ENCODE data around the gene CARNS1. TPM values are rescaled to one million over a fixed set of nuclear protein-coding genes. Genes with fewer than 3 reads are reported as not detected.

CARNS1 gene
- total and polyA plus RNA-seq, 9 donors, result 29.2 to 80.7 (median 56.4) TPM

- Histone ChIP-seq H3K36me3 (ENCODE audit: control insufficient read depth, insufficient read depth, low read length) (peaks cover 62% of the 10 kb centered on the region), H3K27me3 (ENCODE audit: control insufficient read depth, insufficient read depth, low read length) (no peaks in the 10 kb centered on the region), H3K4me1 (ENCODE audit: control insufficient read depth, insufficient read depth, low read length) (peaks cover 19% of the 10 kb centered on the region), H3K9me3 (replicated peaks; ENCODE audit: control insufficient read depth, low read depth, low read length) (no peaks in the 10 kb centered on the region), H3K4me3 (ENCODE audit: low read length) (peak overlapping the region; percentile 98), H3K27ac (ENCODE audit: low read length) (peak overlapping the region; percentile 83)
- no peak for DNase-seq
- WGBS (ENCODE audit: insufficient coverage), result 54% methylated on average over 10 of the region's 12 CpGs
Observed at GRCh38 chr11:67429038-67429668, 13.7 kb downstream of the CARNS1 start.

DNA sequence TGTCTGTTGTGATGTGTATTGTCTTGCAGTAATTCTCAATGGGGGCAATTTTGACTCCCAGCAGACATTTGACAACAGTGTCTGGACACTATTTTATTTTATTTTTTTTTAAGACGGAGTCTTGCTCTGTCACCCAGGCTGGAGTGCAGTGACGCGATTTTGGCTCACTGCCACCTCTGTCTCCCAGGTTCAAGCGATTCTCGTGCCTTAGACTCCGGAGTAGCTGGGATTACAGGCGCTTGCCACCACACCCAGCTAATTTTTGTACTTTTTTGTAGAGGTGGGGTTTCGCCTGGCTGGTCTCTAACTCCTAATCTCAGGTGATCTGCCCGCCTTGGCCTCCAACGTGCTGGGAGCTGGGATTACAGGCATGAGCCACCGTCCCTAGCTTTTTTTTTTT, 14.2 kb downstream of the CARNS1 start:
- Histone ChIP-seq H3K36me3 (ENCODE audit: control insufficient read depth, insufficient read depth, low read length) (peaks cover 62% of the 10 kb centered on the region), H3K9me3 (replicated peaks; ENCODE audit: control insufficient read depth, low read depth, low read length) (no peaks in the 10 kb centered on the region), H3K4me1 (ENCODE audit: control insufficient read depth, insufficient read depth, low read length) (peaks cover 16% of the 10 kb centered on the region), H3K4me3 (ENCODE audit: low read length) (no peak overlapping the region), H3K27ac (ENCODE audit: low read length) (no peak overlapping the region), H3K27me3 (ENCODE audit: control insufficient read depth, insufficient read depth, low read length) (no peaks in the 10 kb centered on the region)
- WGBS (ENCODE audit: insufficient coverage), result 80% methylated on average over 7 of the region's 11 CpGs
- no peak for DNase-seq

DNA sequence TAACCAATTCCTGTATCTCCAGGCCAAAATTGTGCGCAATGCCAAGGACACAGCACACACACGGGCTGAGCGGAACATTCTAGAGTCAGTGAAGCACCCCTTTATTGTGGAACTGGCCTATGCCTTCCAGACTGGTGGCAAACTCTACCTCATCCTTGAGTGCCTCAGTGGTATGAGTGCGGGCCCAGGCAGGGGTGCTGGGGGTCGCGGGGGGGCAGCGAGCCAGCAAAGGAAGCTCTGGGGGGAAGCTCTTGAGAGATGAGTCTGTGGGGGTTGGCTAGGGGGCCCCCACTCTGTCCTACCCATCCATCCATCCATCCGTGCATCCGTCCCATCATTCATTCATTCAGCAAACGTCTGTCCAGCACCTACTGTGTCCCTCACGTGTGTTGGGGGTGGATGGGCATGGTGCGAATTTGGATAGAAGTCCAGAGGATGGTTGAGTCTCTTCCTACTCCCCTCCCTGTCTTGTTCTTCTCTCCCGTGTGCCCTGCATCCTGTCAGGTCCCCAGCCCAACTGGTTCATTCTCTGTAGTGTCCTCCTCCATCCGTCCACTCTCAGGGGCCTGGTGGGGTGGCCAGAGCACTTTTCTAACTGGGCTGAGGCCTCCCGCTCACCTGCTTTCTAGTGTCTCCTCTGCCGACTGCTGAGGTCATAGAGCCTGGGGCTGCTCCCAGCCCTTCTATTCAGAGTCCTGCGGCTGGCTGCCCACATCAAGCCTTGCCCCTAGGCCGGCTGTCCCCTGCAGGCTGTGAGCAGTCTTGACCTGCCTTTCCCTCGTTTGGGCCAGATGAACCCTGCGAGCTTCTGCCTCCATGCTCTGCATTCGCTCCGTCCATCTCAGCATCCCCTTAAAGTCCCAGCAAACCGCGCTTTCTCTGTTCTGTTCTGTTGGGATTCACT, 16.1 kb downstream of the CARNS1 start:
- WGBS (ENCODE audit: insufficient coverage), result 93% methylated on average over 17 of the region's 24 CpGs
- Histone ChIP-seq H3K27ac (ENCODE audit: low read length) (no peak overlapping the region), H3K36me3 (ENCODE audit: control insufficient read depth, insufficient read depth, low read length) (peaks cover 65% of the 10 kb centered on the region), H3K9me3 (replicated peaks; ENCODE audit: control insufficient read depth, low read depth, low read length) (no peaks in the 10 kb centered on the region), H3K4me3 (ENCODE audit: low read length) (no peak overlapping the region), H3K27me3 (ENCODE audit: control insufficient read depth, insufficient read depth, low read length) (no peaks in the 10 kb centered on the region), H3K4me1 (ENCODE audit: control insufficient read depth, insufficient read depth, low read length) (peaks cover 25% of the 10 kb centered on the region)
- no peak for DNase-seq

DNA sequence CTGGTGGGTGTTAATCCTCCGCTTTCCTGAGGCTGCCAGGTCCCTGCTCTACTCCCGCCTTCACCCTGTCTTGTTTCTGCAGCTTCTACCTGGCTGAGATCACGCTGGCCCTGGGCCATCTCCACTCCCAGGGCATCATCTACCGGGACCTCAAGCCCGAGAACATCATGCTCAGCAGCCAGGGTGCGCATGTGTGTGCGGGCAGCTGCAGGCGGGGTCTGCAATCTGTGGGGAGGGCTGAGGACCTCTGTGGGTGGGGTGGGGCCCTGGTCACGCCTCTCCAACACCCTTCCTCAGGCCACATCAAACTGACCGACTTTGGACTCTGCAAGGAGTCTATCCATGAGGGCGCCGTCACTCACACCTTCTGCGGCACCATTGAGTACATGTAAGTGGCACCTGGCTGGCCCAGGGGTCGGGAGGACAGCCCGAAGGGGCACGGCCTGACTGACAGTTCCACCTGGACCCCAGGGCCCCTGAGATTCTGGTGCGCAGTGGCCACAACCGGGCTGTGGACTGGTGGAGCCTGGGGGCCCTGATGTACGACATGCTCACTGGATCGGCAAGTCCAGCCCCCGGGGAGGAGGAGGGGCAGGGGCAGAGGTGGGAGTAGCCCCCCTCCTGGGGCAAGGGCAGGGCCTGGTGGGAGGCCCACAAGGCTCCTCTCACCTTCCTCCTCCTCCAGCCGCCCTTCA, 17.3 kb downstream of the CARNS1 start:
- Histone ChIP-seq H3K4me3 (ENCODE audit: low read length) (no peak overlapping the region), H3K36me3 (ENCODE audit: control insufficient read depth, insufficient read depth, low read length) (peaks cover 67% of the 10 kb centered on the region), H3K27me3 (ENCODE audit: control insufficient read depth, insufficient read depth, low read length) (no peaks in the 10 kb centered on the region), H3K4me1 (ENCODE audit: control insufficient read depth, insufficient read depth, low read length) (peaks cover 24% of the 10 kb centered on the region), H3K9me3 (replicated peaks; ENCODE audit: control insufficient read depth, low read depth, low read length) (no peaks in the 10 kb centered on the region), H3K27ac (ENCODE audit: low read length) (no peak overlapping the region)
- DNase-seq, result no peak
- WGBS (ENCODE audit: insufficient coverage), result 84% methylated on average over 14 of the region's 22 CpGs

GRCh38 chr11:67433536-67434394, 18.3 kb downstream of the CARNS1 start:
- Histone ChIP-seq H3K4me3 (ENCODE audit: low read length) (no peak overlapping the region), H3K9me3 (replicated peaks; ENCODE audit: control insufficient read depth, low read depth, low read length) (no peaks in the 10 kb centered on the region), H3K27ac (ENCODE audit: low read length) (no peak overlapping the region), H3K27me3 (ENCODE audit: control insufficient read depth, insufficient read depth, low read length) (no peaks in the 10 kb centered on the region), H3K36me3 (ENCODE audit: control insufficient read depth, insufficient read depth, low read length) (peaks cover 72% of the 10 kb centered on the region), H3K4me1 (ENCODE audit: control insufficient read depth, insufficient read depth, low read length) (peaks cover 21% of the 10 kb centered on the region)
- WGBS (ENCODE audit: insufficient coverage), result 86% methylated on average over 15 of the region's 22 CpGs
- DNase-seq, result no peak

DNA sequence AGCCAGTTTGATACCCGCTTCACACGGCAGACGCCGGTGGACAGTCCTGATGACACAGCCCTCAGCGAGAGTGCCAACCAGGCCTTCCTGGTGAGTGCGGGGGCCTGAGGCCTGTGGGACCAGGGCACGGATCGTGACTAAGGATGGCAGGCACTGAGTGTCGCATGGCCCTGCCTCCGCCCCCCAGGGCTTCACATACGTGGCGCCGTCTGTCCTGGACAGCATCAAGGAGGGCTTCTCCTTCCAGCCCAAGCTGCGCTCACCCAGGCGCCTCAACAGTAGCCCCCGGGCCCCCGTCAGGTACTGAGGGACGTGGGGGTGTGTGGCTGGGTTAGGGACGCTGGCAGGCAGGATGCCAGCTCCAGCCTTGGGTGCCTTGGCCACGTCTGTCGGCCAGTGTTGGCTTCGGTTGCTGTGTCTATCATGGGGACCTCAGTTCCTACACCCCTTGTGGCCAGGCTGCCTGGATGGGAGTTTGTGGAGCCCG, 19.0 kb downstream of the CARNS1 start:
- DNase-seq, result no peak
- Histone ChIP-seq H3K4me1 (ENCODE audit: control insufficient read depth, insufficient read depth, low read length) (peaks cover 21% of the 10 kb centered on the region), H3K9me3 (replicated peaks; ENCODE audit: control insufficient read depth, low read depth, low read length) (no peaks in the 10 kb centered on the region), H3K27me3 (ENCODE audit: control insufficient read depth, insufficient read depth, low read length) (no peaks in the 10 kb centered on the region), H3K27ac (ENCODE audit: low read length) (no peak overlapping the region), H3K36me3 (ENCODE audit: control insufficient read depth, insufficient read depth, low read length) (peaks cover 75% of the 10 kb centered on the region), H3K4me3 (ENCODE audit: low read length) (no peak overlapping the region)
- 76% methylated on average over 13 of the region's 23 CpGs for WGBS (ENCODE audit: insufficient coverage)

DNA sequence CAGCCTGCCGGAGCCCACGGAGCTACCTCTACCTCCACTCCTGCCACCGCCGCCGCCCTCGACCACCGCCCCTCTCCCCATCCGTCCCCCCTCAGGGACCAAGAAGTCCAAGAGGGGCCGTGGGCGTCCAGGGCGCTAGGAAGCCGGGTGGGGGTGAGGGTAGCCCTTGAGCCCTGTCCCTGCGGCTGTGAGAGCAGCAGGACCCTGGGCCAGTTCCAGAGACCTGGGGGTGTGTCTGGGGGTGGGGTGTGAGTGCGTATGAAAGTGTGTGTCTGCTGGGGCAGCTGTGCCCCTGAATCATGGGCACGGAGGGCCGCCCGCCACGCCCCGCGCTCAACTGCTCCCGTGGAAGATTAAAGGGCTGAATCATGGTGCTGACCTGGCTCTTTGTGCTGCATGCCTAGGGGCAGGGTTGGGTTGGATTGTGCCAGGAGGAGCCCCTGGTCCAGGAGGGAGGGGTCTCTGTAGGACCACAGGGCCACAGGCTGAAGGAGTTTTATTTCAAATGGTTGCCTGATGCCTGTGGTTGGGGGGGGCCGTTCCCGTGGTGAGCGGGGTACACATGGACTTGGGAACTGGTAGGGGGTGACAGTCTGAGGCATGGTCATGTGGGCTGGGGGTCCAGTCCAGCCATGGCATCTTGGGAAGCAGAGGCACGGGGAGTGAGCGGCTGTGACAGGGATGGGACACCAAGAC, 19.7 kb downstream of the CARNS1 start:
- Histone ChIP-seq H3K36me3 (ENCODE audit: control insufficient read depth, insufficient read depth, low read length) (peaks cover 76% of the 10 kb centered on the region), H3K27me3 (ENCODE audit: control insufficient read depth, insufficient read depth, low read length) (no peaks in the 10 kb centered on the region), H3K27ac (ENCODE audit: low read length) (no peak overlapping the region), H3K4me3 (ENCODE audit: low read length) (no peak overlapping the region), H3K4me1 (ENCODE audit: control insufficient read depth, insufficient read depth, low read length) (peaks cover 23% of the 10 kb centered on the region), H3K9me3 (replicated peaks; ENCODE audit: control insufficient read depth, low read depth, low read length) (no peaks in the 10 kb centered on the region)
- no peak for DNase-seq
- WGBS (ENCODE audit: insufficient coverage), result 91% methylated on average over 11 of the region's 26 CpGs

DNA sequence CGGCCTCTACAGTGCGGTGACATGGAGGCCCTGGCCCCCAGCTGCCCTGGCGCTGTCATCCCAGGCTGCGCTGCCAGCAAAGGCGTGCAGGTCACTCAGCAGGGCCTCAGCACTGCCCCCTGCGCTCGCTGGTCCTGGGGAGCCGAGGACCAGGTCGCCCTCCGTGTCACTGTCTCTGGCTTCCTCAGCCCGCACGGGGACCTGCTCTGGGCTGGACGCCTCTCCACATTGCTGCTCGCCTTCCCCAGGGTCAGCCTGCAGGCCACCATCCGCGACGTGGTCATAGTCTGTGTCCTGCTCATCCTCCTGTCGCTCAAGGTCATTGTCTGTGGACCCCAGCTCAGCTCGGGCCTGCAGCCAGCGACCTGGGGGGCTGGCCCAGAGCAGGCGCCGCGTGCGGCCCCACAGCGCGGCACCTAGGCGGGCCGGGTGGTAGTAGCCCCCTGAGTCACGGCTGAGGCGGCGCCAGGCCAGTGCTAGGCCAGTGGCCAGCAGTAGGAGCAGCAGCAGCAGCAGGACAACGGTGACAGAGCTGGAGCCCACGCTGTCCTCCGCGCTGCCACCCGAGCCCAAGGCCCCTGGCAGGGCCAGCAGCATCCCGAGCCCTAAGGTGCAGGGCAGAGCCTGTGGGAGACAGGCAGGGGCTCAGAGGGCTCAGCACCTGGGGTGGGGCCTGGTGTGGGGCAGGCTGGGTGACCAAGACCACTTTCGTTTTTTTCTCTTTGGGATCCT, 20.4 kb downstream of the CARNS1 start:
- Histone ChIP-seq H3K4me3 (ENCODE audit: low read length) (no peak overlapping the region), H3K4me1 (ENCODE audit: control insufficient read depth, insufficient read depth, low read length) (peaks cover 23% of the 10 kb centered on the region), H3K27me3 (ENCODE audit: control insufficient read depth, insufficient read depth, low read length) (no peaks in the 10 kb centered on the region), H3K27ac (ENCODE audit: low read length) (peak overlapping the region; percentile 20), H3K9me3 (replicated peaks; ENCODE audit: control insufficient read depth, low read depth, low read length) (no peaks in the 10 kb centered on the region), H3K36me3 (ENCODE audit: control insufficient read depth, insufficient read depth, low read length) (peaks cover 77% of the 10 kb centered on the region)
- DNase-seq, result no peak
- WGBS (ENCODE audit: insufficient coverage), result 86% methylated on average over 38 of the region's 38 CpGs
